Activated CD8-positive, alpha-beta memory T cell treated with anti-CD3 and anti-CD28 coated beads for 4 hours (primary cell): Measurements from ENCODE around the gene IKZF2.

Experiments used
- DNase-seq, 2 donors: peaks; one replicate each; pipeline ENCODE4 v3.0.0-alpha.2; 2020; ENCODE audit warnings: low read depth in 2 of 2

The IKZF2 gene

DNA sequence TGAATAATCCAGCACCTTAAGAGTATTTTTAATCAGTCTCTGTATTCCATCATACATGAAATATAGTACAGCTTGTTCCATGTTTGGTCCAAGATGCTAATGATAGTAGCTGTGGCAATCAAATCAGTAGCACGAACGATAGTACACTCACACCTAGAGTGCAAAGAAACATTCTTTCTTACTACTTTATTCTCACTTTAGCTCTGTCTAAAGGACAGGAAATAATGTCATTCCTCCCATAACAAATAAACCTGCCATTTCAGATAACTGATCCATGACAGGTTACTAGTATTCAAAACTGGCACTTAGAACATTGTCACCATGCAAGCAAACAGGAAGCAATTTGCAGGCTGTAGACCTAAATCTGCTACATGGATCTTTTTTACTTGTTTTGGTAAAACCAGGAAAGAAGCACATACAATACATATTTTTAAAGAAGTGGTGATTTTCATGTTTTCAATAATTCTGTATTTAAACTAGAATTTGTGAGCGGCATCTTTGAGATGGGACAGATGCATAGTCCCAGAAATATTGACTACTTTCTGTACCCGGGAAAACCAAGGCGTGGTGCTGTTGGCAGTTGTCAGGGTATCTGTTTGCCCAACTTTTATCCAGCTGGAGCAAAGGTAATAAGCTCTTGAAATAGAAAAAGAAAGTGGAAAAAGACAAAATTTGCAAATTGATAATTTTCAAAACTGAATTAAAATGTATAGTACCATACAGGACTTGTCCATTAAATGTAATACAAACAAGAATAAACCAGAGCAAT, 49.5 kb downstream of the IKZF2 start:
- DNase-seq = no peak

DNA sequence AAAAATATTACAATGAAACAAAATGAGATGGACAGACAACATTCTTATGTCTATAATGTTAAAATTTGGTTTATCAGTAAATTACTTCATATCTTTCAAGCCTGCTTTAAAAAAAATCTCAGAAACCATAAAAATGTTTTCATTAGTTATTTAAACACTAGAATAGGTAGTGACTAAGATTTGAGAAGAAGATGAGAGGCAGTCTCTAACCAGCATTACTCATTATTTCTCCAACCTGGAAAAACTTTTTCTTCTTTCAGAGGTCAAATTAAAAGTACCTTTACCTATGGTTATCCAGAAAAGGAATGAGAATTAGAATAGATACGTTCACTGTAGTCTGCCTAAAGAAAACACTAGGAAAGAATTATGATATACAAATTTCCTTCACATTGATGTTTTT, 50.3 kb downstream of the IKZF2 start:
- DNase-seq = no peak

- DNase-seq = no peak
These were observed 52.8 kb downstream of the IKZF2 start for GRCh38 chr2:213098612-213099011.

DNA sequence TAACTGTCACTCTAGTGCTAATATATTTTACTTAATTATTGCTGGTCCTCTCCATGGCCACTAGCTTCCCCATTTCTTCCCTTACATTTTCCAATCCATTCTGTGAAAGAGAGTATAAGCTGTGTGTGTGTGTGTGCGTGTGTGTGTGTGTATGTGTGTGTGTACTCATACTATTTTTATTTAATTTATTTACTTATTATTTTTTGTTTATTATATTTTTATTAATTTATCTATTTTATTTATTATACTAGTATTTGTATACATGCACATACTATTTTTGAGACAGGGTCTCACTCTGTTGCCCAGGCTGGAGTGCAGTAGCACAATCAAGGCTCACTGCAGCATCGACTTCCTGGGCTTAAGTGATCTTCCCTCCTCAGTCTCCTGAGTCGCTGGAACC, 59.6 kb downstream of the IKZF2 start:
- no peak for DNase-seq

- DNase-seq = no peak
These were observed 60.6 kb downstream of the IKZF2 start for GRCh38 chr2:213090772-213091171.

- DNase-seq = no peak
These were observed 62.0 kb downstream of the IKZF2 start for GRCh38 chr2:213089438-213089837.

DNA sequence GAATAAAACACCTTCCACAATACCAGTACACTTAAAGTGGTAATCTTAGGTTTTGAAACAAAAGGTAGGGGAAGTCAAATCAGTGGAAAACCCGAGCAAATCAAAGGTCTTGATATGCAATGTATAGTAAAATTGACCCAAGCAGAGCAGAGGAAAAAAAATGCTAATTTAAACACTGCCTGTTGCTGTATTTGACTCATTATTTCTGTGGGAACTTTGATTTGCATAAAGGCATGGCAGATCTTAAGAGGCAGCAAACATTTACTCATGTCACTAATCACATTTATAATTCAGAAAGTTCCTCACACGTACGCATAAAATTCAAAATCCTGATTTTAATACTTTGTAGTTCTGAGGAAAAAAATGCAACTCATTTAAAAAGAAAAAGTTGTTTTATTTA, 64.4 kb downstream of the IKZF2 start:
- no peak for DNase-seq

DNA sequence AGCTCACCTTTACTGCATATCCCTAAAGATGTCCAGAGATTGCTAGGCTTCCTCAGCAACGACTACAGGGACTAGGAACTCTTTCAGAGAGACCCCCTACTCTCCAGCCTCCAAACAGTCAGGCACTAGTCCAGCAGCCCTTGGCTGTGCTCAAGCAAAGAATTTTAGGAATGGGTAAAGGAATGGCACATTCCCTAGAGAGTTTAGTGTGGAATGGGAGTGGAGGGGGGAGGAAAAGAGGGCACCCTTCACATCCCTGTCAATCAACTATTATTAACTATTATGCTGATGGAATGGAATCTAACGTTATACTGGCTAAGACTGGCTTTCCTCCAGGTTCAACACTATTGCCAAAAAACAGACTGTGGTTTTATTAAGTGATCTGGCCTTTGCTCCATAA, 64.8 kb downstream of the IKZF2 start:
- DNase-seq = no peak

DNA sequence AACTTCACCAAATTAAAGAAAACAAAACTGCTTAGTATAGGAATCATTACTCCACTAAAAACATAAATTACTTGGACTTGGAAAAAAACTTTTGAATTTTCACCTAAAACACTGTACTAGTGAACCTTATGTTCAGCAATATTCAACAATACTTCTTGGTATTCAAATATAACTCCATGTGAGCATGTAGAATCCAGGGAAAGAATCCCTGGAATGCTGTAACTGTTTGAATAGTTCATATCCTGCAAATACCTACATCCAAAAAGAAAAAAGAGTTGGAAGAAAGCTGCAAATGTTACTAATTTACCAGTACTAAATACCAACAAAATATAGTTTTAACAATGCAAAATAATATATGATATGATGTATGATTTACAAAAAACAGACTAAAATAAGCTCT, 65.4 kb downstream of the IKZF2 start:
- DNase-seq = no peak

- no peak for DNase-seq
These were observed 65.9 kb downstream of the IKZF2 start for GRCh38 chr2:213085538-213085937.

DNA sequence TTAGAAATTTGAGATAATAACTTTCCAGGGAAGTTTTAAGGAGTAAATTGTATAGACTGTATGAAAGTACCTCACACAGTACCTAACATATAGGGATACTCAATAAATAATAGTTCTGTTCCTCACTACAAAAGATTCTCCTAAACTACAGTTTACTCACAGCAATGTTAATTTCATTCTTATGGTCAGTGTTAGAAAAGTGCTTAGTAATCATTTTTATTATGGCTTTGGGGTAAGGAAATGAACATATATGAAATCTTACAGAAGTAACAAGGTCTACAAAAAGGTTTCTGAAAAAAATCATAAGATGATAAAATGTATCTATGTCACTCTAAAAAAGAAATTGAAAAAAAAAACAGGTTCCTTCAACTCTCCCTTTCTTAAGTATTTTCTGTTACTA, 67.2 kb downstream of the IKZF2 start:
- DNase-seq = no peak

DNA sequence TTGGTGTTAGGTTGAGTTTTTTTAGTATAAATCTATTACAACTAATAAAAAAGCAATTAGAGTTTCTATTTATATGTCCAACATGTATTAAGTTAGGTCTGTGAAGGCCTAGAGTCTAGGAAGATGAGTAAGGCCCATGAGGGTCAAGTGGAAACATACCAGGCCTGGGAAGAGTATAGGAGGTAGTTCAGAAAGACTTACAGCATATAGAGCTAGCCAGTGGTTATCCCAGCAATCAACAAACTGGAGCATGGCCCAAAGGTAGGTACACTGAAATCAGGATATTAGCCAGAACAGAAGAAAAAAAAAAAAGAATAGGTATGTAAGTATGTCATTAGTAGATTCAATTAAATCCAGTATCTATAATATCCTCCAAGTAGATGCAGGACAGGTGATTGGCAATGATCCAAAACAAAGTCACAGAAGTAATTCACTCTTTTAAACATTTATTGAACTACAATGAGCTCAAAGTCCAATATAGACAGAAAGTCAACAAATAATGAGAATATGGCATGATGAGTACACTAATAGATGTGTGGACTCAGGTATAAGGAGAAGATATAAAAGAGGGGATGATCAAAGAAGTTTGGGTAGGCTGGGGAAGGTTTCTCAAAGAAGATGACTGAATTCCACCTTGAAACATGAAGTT, 70.3 kb downstream of the IKZF2 start:
- no peak for DNase-seq

GRCh38 chr2:213079756-213080155, 71.7 kb downstream of the IKZF2 start:
- no peak for DNase-seq

DNA sequence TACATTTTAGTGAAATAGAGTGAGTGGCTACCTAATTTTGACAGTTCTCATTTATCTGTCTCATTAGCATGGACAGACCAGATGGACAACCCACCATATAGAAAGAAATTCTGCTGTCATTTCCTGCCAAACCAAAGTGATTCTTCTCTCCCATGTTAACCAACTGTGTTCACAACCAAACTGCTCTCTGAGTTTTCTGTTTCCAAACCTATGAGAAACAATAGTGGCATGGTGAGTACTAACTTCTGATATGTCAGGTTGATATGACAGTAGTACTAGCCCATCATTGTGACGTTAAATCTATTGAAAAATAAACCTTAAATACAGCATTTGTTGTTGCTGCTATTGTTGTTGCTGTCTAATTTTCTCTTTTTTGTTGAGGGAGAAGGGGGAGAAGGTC, 72.7 kb downstream of the IKZF2 start:
- no peak for DNase-seq

DNA sequence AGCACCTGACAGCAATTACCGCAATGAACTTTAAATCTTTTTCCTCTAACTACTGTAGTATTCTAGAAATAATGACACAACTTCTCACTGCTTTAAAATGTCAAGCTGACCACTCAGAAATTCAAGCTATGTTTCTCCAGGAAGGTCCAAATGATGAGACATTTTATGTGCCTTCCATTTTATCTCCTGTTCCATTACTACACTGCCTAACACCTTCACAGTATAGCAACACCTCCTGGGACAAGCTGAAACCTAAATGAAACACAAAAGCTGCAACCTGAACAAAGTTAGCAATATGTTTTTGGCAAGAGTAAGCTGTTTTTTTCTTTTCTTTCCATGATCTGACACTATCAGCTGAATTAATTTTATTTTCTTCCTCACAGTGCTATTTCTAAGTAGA, 81.9 kb downstream of the IKZF2 start:
- no peak for DNase-seq

DNA sequence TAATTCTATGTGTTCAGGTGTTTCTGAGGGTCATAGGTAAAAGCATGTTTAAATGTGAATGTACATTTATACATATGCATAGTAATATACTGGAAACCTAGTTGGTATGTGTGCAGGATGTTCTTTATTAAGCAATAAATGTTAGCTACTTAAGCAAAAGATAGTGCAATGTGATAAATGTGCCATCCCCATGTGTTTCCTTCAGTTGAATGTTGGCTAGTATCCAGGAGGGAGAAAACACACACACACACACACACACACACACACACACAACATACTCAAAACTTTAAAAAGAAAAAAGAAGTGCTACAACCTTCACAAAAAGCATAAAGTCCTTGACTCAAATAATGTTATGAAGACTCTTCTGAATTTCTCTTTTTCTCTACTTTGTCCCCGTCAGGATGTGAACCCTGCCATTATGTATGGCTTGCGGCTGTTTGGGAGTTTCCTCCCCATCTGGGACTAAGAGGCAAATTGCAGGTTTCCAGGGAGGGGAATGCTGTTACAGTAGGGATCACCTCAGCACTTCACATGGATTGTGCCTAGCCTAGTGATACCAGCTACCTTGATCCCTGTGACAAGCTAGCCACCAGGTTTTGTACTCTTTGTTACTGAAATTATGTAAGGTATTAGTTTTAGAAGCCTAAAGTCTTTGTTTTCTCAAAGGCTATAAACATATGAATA, 82.6 kb downstream of the IKZF2 start:
- DNase-seq = no peak

DNA sequence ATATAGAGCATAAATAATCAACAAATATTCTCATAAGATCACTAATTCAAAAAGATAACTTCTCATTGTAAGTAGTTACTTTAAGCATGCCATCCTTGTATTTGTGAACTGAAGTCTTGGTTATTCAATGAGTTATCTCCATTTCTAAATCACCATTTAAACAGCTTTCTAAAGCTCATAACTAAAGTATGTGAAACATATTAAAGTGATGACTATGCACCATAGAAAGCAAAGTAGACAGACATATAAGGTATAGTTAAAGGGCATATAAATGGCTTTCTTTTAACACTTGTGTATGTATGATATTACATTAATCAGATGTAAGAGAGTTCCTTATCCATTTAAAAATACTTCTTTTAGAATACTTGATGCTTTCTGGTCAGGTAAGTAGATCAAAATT, 83.5 kb downstream of the IKZF2 start:
- no peak for DNase-seq

GRCh38 chr2:213066443-213066743, 85.0 kb downstream of the IKZF2 start:
- DNase-seq = no peak

- DNase-seq = no peak
These were observed 85.6 kb downstream of the IKZF2 start for GRCh38 chr2:213065583-213066442.

DNA sequence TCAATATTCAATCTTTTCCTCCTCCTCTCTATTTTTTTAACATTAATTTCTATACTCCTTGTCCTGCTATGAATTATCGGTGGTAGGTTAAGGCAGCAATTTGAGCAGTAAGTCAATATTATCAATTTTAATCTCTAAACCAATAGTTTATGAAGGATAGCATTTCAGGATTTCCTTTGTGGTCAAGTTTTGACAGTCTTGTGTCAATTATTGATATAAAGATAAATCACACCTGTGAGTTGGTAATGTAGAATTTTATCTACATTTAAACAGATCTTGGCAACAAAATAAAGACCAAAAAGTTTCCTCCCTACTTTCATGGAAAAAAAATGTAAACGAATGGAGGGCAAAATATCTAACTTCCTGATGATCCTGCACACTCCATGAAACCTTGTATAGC, 87.3 kb downstream of the IKZF2 start:
- no peak for DNase-seq

DNA sequence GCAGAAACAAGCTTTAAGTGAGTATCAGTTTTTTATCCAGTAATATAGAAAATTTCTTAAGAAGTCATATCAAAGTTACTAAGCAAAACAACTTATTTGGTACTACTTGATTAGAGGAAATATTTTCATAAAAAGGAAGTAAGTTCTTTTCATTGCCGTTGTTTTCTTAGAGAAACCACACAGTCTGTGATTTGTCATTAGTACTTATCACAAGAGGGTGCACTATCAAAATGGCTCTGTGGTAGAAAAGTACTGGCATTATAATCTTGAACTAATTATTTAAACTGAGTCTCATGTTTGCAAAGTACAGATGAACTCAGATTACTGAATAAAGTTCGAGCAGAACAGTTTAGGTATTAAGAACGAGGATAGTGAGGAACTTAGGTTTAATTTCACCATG, 93.4 kb downstream of the IKZF2 start:
- no peak for DNase-seq

GRCh38 chr2:213046431-213046830, 105.0 kb downstream of the IKZF2 start:
- no peak for DNase-seq
